HUES6 (cell line): ENCODE measurements around the gene SNAPC5.
A peak's percentile ranks its signal among the peaks of the same experiment; 100 is the strongest.

Experiments
- H3K27ac ChIP-seq: 2 replicates; pipeline ENCODE4 v1.7.0; 2013; ENCODE audit warnings: low read depth, mild to moderate bottlenecking, low read length, inconsistent platforms
- H3K27me3 ChIP-seq: 2 replicates; pipeline ENCODE4 v1.6.1; 2013; ENCODE audit warnings: low read length; ENCODE audit not compliant: control insufficient read depth, insufficient read depth
- H3K36me3 ChIP-seq: 2 replicates; pipeline ENCODE4 v1.6.1; 2013; ENCODE audit warnings: low read length; ENCODE audit not compliant: control insufficient read depth, insufficient read depth
- H3K4me1 ChIP-seq: 2 replicates; pipeline ENCODE4 v1.6.1; 2013; ENCODE audit warnings: low read length; ENCODE audit not compliant: control insufficient read depth, insufficient read depth
- H3K4me3 ChIP-seq: 2 replicates; pipeline ENCODE4 v1.5.1; 2013; ENCODE audit warnings: low read depth, low read length
- H3K9ac ChIP-seq: one replicate; pipeline ENCODE4 v1.6.1; 2013; ENCODE audit warnings: mild to moderate bottlenecking, low read length
- H3K9me3 ChIP-seq: 2 replicates; pipeline ENCODE4 v1.6.1; 2013; ENCODE audit warnings: low read depth, low read length; ENCODE audit not compliant: control insufficient read depth, insufficient read depth

Gene SNAPC5, protein sequence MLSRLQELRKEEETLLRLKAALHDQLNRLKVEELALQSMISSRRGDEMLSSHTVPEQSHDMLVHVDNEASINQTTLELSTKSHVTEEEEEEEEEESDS

DNA sequence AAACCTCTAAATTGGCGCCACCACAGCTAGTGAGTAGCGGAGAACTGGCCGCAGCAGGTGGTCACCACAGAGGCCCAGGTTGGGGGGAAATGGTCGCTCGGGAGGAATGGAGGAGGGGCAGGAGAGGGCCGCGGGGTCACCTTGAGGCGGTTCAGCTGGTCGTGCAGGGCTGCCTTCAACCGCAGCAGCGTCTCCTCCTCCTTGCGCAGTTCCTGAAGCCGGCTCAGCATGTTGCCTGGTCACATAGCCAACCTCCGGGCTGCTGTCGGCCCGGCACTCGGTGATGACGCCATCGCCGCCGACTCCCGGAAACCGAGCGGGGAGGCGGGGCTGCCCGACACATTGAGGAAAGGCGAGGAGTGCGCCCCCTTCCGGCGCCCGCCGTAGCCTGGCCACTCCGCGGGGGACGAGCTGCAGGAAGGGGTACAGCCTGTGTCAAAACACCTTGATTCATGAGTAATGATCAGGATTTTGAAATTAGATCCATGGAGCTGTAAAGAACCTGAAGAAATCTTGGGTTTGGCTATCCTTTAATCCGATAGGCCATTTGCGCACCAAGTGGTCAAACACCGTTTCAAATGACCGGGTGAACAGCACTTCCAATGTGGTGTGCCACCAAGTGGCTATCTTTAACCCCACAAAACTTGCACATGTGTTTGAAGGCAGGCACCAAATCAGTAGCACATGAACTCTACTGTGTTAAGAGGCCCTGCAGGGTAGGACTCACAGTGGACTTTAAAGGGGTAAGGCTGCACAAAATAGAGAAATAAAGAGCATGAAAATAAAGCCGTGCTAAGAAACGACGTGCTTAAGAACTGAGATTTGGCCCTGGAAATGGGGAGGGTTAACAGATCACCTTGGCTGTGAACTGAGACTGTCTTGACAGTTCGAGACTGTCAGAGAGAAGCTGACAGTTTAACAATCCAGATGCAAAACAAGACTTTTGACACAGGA, at the start of gene SNAPC5:
Gene SNAPC5 (minus strand): TSS at position 261 of the 954 bp plus-strand sequence. CDS start 31 bp downstream, at position 230.
- no peaks in the 10 kb centered on the region for H3K9me3 ChIP-seq
- H3K4me1 ChIP-seq = peaks cover 6% of the 10 kb centered on the region; the same call in 1 of the 2 replicates
- peak within 1 kb of the TSS; percentile 97 for H3K9ac ChIP-seq
- H3K36me3 ChIP-seq = peaks cover 88% of the 10 kb centered on the region
- H3K4me3 ChIP-seq = peak within 1 kb of the TSS; percentile 88
- H3K27me3 ChIP-seq = no peaks in the 10 kb centered on the region
- H3K27ac ChIP-seq = peak within 1 kb of the TSS; percentile 95

DNA sequence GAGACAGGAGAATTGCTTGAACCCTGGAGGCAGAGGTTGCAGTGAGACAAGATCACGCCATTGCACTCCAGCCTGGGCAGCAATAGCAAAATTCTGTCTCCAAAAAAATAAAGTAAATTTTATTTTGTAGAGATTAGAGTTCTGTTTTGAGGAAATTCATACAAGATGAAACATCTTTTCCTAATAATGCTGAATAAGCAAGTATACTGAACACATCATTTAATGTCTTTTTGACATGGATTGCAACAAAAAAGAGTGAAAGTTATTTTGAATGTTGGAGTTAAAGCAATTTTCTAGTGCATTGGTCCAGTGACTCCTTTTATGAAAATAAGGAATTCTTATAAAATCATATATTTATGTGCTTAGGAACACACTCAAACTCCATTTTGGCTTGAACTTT, 47.7 kb upstream of the SNAPC5 start:
- Histone ChIP-seq H3K36me3 (peaks cover 55% of the 10 kb centered on the region), H3K27me3 (no peaks in the 10 kb centered on the region)

DNA sequence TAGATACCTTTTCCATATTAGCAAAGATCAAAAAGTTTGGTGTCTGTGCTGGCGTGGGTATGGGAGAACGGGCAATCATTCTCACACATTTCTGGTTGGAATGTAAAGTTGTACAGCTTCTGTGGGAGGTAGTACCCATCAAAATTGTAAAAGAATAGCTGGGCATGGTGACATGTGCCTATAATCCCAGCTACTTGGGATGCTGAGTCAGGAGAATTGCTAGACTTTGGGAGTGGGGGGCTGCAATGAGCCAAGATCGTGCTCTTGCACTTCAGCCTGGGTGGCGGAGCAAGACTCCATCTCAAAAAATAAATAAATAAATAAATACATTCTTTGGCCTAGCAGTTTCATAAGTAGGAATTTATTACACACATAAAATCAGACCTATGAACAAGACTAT, 45.3 kb upstream of the SNAPC5 start:
- H3K4me3 ChIP-seq = no peak overlapping the region
- no peak overlapping the region for H3K9ac ChIP-seq
- H3K36me3 ChIP-seq = peaks cover 61% of the 10 kb centered on the region
- no peak overlapping the region for H3K27ac ChIP-seq
- no peaks in the 10 kb centered on the region for H3K4me1 ChIP-seq
- no peaks in the 10 kb centered on the region for H3K9me3 ChIP-seq
- H3K27me3 ChIP-seq = no peaks in the 10 kb centered on the region

More for the DNA sequence above, 47.7 kb upstream of the SNAPC5 start:
- Histone ChIP-seq H3K4me1 (no peaks in the 10 kb centered on the region), H3K27ac (no peak overlapping the region), H3K9ac (no peak overlapping the region), H3K4me3 (no peak overlapping the region), H3K9me3 (no peaks in the 10 kb centered on the region)

DNA sequence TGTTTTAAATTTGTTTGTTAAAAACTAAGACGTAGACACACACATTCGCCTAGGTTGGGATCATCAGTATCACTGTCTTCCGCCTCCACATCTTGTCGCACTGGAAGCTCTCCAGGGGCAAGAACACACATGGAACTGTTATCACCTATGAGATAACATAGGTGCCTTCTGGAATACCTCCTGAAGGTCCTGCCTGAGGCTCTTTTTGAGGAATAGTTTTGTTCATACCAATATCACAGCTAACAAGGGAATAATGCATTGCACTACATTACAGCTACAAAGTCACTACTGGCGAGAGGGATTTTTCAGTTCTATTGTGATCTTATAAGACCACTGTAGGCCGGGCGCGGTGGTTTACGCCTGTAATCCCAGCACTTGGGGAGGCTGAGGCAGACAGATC, 37.5 kb upstream of the SNAPC5 start:
- Histone ChIP-seq H3K27me3 (no peaks in the 10 kb centered on the region), H3K4me1 (no peaks in the 10 kb centered on the region), H3K9ac (no peak overlapping the region), H3K4me3 (no peak overlapping the region), H3K9me3 (no peaks in the 10 kb centered on the region), H3K36me3 (peaks cover 81% of the 10 kb centered on the region), H3K27ac (no peak overlapping the region)

DNA sequence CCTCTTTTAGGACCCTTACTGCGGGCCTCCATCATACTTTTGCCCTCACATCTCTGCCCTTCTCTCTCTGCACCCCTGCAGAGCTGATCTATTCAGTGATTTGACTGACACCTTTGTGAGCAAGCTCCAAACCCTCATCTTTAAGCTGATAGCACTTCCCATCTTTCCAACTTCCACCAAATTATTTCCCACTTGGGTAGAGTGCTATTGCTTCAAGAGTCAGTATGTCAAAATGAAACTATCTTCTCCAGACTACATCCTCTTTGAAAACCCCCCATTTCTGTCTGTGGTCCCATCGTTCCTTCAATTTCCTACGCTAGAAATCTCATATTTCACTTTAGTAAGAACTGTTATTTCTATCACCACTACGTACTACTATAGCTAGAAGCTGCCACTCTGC, 27.3 kb upstream of the SNAPC5 start:
- Histone ChIP-seq H3K27me3 (no peaks in the 10 kb centered on the region), H3K9me3 (no peaks in the 10 kb centered on the region), H3K36me3 (peaks cover 91% of the 10 kb centered on the region), H3K27ac (no peak overlapping the region), H3K4me3 (no peak overlapping the region), H3K4me1 (no peaks in the 10 kb centered on the region), H3K9ac (no peak overlapping the region)

DNA sequence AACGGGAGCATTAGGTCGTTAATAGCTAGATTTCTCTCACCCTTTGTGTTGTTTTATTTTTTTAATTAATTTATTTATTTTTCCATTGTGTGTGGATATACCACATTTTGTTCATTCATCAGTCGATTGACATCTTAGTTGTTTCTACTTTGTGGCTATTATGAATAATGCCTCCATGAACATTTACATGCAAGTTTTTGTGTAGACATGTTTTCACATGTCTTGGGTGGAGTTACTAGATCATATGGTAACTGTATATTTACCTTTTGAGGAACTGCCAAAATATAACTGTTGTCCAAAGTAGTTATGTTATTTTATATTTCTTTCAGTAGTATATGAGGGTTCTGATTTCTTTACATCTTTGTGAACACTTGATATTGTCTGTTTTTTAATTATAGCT, 26.4 kb upstream of the SNAPC5 start:
- Histone ChIP-seq H3K36me3 (peaks cover 86% of the 10 kb centered on the region), H3K4me1 (no peaks in the 10 kb centered on the region), H3K9me3 (no peaks in the 10 kb centered on the region), H3K9ac (no peak overlapping the region), H3K4me3 (no peak overlapping the region), H3K27me3 (no peaks in the 10 kb centered on the region), H3K27ac (no peak overlapping the region)

DNA sequence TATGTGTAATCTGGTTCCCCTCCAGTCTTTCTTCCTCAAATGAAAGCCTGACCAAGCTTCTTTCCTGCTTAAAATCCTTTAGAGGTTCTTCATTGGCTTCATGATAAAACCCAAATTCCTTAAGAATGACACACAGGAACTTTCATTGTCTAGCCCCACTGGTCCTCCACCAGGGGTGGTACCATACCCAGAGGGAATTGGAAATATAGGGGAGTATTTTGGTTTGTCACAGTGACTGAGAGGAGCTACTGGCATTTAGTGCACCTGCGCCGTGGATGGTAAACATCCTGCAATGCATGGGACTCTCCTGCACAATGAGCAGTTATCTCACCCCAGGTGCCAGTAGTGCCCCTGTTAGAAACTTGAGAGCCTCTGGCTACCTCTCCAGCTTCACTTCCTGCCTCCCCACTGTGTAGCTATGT, 18.4 kb upstream of the SNAPC5 start:
- peaks cover 8% of the 10 kb centered on the region for H3K4me1 ChIP-seq
- H3K9ac ChIP-seq = no peak overlapping the region
- H3K4me3 ChIP-seq = no peak overlapping the region
- H3K27me3 ChIP-seq = no peaks in the 10 kb centered on the region
- peaks cover 64% of the 10 kb centered on the region for H3K36me3 ChIP-seq
- H3K9me3 ChIP-seq = no peaks in the 10 kb centered on the region
- no peak overlapping the region for H3K27ac ChIP-seq

DNA sequence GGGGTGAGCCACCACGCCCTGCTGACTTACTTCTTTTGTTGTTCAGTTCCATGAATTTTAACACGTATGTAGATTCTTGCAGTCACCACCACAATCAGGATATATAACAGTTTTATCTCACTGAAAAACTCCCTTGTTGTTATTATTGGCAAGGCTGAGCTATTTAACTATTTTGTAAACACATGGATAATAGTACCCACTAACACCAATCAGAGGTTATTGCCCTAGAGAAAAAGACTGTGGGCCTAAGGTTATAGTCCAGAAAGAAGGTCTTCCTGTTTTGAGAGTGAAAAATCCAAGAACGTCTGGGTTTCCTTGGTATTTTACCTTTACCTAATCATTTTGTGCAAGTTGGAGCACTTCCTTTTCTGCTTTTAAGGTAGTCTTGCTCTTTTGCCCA, 17.0 kb upstream of the SNAPC5 start:
- H3K36me3 ChIP-seq = peaks cover 60% of the 10 kb centered on the region
- no peak overlapping the region for H3K4me3 ChIP-seq

DNA sequence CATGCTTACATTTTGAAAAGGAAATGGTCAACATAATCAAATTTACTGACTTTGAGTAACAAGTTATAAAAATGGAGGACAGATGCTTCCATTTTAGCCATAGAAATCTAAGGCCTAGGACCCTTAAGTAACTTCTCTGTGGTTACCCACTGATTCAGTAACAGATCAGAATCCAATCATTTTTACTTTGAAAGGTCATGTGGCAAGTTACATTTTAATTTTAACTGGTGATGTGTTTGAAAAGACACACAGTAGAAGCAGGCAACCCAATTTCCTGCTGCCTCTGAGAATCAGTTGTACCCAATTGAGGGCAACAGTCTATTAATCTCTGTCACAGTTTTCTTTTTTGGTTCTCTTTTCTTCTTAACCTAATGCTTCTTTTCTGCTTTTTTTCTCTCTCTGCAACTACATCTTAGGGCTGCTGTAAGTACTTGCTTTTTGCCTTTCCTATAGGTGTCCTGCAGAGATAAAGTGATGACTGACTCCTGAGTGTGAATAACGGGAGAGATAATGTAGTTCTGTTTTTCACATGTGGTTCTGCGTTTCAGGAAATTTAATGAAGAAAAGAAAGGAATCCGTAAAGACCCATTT, 10.8 kb upstream of the SNAPC5 start:
- Histone ChIP-seq H3K27me3 (no peaks in the 10 kb centered on the region), H3K9ac (no peak overlapping the region), H3K4me3 (no peak overlapping the region), H3K27ac (no peak overlapping the region), H3K9me3 (no peaks in the 10 kb centered on the region), H3K4me1 (no peaks in the 10 kb centered on the region; the same call in 1 of the 2 replicates), H3K36me3 (peaks cover 28% of the 10 kb centered on the region)

More for the DNA sequence above, 17.0 kb upstream of the SNAPC5 start:
- Histone ChIP-seq H3K9me3 (no peaks in the 10 kb centered on the region), H3K9ac (no peak overlapping the region), H3K27ac (no peak overlapping the region), H3K4me1 (peaks cover 8% of the 10 kb centered on the region), H3K27me3 (no peaks in the 10 kb centered on the region)

DNA sequence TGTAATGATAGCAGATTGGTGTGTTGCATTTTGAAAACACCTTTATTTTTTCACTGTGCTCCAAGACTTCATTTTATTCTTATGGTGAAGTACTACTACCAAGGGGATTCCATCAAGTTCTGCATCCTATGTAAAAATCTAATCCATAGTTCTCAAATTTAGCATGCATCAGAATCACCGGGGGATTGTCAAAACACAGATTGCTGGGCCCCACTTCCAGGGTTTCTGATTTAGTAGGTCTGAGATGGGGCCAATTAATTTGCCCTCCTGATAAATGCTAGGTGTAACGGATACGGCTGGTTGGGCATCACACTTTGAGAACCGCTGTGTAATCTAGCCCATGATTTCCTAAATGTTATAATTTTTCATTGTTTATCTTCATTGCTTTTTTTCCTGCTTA, 8.3 kb upstream of the SNAPC5 start:
- Histone ChIP-seq H3K4me3 (peak overlapping the region; percentile 93), H3K27ac (no peak overlapping the region), H3K4me1 (peaks cover 3% of the 10 kb centered on the region; the same call in 1 of the 2 replicates), H3K27me3 (no peaks in the 10 kb centered on the region), H3K9ac (peak overlapping the region; percentile 98), H3K9me3 (no peaks in the 10 kb centered on the region), H3K36me3 (peaks cover 48% of the 10 kb centered on the region)

DNA sequence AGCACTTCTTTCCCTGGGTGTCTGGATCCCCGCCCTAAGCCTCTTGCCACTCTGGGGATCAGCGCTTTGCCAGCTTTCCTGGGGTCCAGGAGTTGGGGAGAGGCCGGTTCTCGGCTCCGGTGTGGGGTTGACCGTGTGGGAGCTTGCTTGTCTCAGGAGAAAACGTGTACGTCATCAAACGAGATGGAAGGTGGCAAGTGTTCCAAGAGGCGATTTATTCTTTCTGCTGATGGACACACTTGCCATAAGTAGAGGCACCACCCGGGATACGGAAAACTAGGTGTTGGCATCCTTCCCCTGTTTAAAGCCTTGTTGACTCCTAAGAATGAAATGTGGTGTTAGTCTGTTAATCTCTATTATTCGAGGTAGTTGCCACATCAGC, 7.9 kb upstream of the SNAPC5 start:
- Histone ChIP-seq H3K4me3 (peak overlapping the region; percentile 93), H3K9me3 (no peaks in the 10 kb centered on the region), H3K9ac (peak overlapping the region; percentile 98), H3K27me3 (no peaks in the 10 kb centered on the region), H3K27ac (peak overlapping the region; percentile 98), H3K36me3 (peaks cover 48% of the 10 kb centered on the region), H3K4me1 (peaks cover 3% of the 10 kb centered on the region; the same call in 1 of the 2 replicates)
